ENCODE data around the gene PTGR2. TPM values are rescaled to one million over a fixed set of nuclear protein-coding genes. Genes with fewer than 3 reads are reported as not detected.

The PTGR2 gene
- total RNA-seq, 1 experiment from 2014 or later: 6.7 TPM

GRCh38 chr14:73818821-73819220 lies 32.8 kb upstream of the PTGR2 start:
- Histone ChIP-seq H4K91ac (ENCODE audit: insufficient read length, low read depth, low read length) (no peak overlapping the region), H3T11ph (ENCODE audit: low read length) (no peak overlapping the region), H3K4me1 (ENCODE audit: insufficient read depth, low read length) (no peaks in the 10 kb centered on the region), H2BK5ac (ENCODE audit: insufficient read length, low read length) (no peak overlapping the region), H3K23me2 (ENCODE audit: insufficient read length, low read depth, low read length, poor library complexity, severe bottlenecking) (no peaks in the 10 kb centered on the region), H2BK120ac (ENCODE audit: low read depth, low read length, poor library complexity, severe bottlenecking) (no peak overlapping the region), H3K79me1 (ENCODE audit: insufficient read depth, low read depth, low read length, poor library complexity, severe bottlenecking) (no peaks in the 10 kb centered on the region), H3K4me2 (ENCODE audit: insufficient read depth, insufficient read length, low read length) (no peak overlapping the region), H4K5ac (ENCODE audit: insufficient read length, low read depth, low read length) (no peak overlapping the region), H3K56ac (ENCODE audit: insufficient read length, low read depth, low read length) (no peak overlapping the region), H2BK20ac (ENCODE audit: low read depth, low read length, poor library complexity, severe bottlenecking) (no peak overlapping the region), H2BK12ac (ENCODE audit: insufficient read length, low read depth, low read length) (no peak overlapping the region), H4K8ac (replicated peaks; ENCODE audit: insufficient read length, low read depth, low read length) (no peak overlapping the region), H4K20me1 (ENCODE audit: control insufficient read depth, insufficient read depth, insufficient read length) (no peaks in the 10 kb centered on the region), H3K79me2 (ENCODE audit: insufficient read depth, low read length) (no peaks in the 10 kb centered on the region), H2AFZ (ENCODE audit: low read length) (no peak overlapping the region), H3K4ac (ENCODE audit: low read depth, low read length) (no peak overlapping the region), H3K14ac (ENCODE audit: insufficient read depth, low read length) (no peak overlapping the region; the same call in 1 of the 2 replicates), H3K27ac (ENCODE audit: insufficient read length, low read depth, low read length) (no peak overlapping the region), H3K27me3 (ENCODE audit: insufficient read depth, low read length) (no peaks in the 10 kb centered on the region), H3K23ac (ENCODE audit: insufficient read length, low read depth, low read length) (no peak overlapping the region), H2AK5ac (ENCODE audit: insufficient read length, low read length) (no peak overlapping the region), H3K9me3 (ENCODE audit: control insufficient read depth, low read depth, low read length) (no peaks in the 10 kb centered on the region), H3K9ac (ENCODE audit: extremely low read depth, insufficient read length, low read length) (no peak overlapping the region), H2BK15ac (ENCODE audit: low read depth, low read length) (no peak overlapping the region), H3K18ac (ENCODE audit: insufficient read length, low read depth, low read length) (no peak overlapping the region)
- no peaks in the 10 kb centered on the region for H3K9me3 Mint-ChIP-seq
- no peaks in the 10 kb centered on the region for H3K4me1 Mint-ChIP-seq
- WGBS (ENCODE audit: extremely low coverage, insufficient read length, low lambda C conversion rate): no CpG with 5 or more reads among the region's 9 CpGs
- no peak for TF ChIP-seq CTCF (conservative IDR thresholded peaks at IDR 0.05)
- no peak overlapping the region for H3K4me3 Mint-ChIP-seq
- H3K27me3 Mint-ChIP-seq (ENCODE audit: low read depth): peaks cover 7% of the 10 kb centered on the region
- no peaks in the 10 kb centered on the region for H3K36me3 Mint-ChIP-seq (ENCODE audit: insufficient read depth in 1 of 3, low read depth in 3 of 3)
- DNase-seq: no peak
- no peak overlapping the region for H3K27ac Mint-ChIP-seq
